Fibroblast of villous mesenchyme (primary cell): ENCODE data around the gene MAST4. TPM values are rescaled to one million over a fixed set of nuclear protein-coding genes. Genes with fewer than 3 reads are reported as not detected.

ENCODE experiments used
- DNase-seq: peaks from one replicate; pipeline ENCODE4 v3.0.0-alpha.2; 2010; ENCODE audit warnings: low read depth
- H3K4me3 ChIP-seq: 2 replicates; pipeline ENCODE4 v1.5.1; 2011; ENCODE audit warnings: low read depth, mild to moderate bottlenecking, low read length
- total RNA-seq: library from RNA; depleted of rRNA; stranded (reverse); fragments of >200 nt; gene quantifications from 2 replicates; pipeline ENCODE4 v1.2.3, GENCODE V29; 2012
- TF ChIP-seq, protein P1 (sequence below): IDR thresholded peaks from 2 replicates; pipeline ENCODE4 v1.5.1; 2012; ENCODE audit warnings: low read depth, mild to moderate bottlenecking, low read length; ENCODE audit not compliant: insufficient read depth

Gene MAST4
- total RNA-seq, 1 donor = 8.2 TPM

DNA sequence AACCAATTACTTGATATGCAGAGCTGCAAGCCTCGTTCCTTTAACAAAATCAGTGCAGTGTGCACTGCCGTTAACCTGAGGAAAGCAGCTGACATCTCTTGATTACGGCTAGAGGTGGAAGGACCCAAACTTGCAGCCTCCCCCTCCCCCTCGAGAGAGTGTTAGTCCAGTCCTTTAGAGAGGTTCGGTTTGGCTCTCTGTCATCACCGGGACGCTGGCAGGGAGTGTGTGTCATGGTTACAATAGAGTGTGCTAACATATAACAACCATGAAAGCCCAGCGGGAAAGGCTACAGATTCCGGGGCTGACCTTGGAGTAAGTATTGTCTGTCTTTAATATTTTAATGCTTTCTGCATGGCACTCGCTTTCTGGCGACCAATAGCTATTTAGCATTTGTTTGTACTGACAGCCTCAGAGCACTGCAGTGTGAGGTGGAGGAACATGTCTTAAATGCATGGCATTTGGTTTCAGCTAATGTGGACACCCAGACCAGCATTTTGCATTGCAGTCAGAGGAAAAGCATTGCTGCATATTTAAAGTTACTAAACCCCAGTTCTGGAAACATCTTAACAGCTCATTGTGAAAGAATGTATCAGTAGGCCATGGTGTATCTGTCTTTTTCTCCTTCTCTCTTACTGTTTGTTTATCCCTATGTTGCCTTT lies 362.9 kb downstream of the MAST4 start:
- DNase-seq = peak; percentile 77
- TF ChIP-seq, protein P1, sequence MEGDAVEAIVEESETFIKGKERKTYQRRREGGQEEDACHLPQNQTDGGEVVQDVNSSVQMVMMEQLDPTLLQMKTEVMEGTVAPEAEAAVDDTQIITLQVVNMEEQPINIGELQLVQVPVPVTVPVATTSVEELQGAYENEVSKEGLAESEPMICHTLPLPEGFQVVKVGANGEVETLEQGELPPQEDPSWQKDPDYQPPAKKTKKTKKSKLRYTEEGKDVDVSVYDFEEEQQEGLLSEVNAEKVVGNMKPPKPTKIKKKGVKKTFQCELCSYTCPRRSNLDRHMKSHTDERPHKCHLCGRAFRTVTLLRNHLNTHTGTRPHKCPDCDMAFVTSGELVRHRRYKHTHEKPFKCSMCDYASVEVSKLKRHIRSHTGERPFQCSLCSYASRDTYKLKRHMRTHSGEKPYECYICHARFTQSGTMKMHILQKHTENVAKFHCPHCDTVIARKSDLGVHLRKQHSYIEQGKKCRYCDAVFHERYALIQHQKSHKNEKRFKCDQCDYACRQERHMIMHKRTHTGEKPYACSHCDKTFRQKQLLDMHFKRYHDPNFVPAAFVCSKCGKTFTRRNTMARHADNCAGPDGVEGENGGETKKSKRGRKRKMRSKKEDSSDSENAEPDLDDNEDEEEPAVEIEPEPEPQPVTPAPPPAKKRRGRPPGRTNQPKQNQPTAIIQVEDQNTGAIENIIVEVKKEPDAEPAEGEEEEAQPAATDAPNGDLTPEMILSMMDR = no peak
- H3K4me3 ChIP-seq = peak overlapping the region; percentile 58

DNA sequence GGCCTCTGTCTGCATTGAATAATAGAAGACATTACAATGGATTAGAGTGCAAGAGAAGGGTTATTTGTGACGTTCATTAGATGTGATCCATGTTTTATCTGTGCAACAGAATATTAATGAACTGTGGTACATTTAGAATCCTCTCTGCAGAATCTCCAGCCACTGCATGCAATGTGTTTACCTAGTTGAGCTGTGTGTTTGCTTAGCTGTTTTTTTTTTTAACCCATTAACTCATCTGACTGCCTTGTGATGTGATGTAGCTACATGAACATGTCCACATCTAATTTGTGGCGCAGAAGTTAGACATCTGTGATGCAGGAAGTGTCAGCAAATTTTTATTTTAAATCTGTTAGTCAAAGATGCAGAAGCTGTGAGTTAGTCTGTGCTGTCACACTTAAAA lies 363.5 kb downstream of the MAST4 start:
- TF ChIP-seq, protein P1 = no peak
- DNase-seq = peak; percentile 40

DNA sequence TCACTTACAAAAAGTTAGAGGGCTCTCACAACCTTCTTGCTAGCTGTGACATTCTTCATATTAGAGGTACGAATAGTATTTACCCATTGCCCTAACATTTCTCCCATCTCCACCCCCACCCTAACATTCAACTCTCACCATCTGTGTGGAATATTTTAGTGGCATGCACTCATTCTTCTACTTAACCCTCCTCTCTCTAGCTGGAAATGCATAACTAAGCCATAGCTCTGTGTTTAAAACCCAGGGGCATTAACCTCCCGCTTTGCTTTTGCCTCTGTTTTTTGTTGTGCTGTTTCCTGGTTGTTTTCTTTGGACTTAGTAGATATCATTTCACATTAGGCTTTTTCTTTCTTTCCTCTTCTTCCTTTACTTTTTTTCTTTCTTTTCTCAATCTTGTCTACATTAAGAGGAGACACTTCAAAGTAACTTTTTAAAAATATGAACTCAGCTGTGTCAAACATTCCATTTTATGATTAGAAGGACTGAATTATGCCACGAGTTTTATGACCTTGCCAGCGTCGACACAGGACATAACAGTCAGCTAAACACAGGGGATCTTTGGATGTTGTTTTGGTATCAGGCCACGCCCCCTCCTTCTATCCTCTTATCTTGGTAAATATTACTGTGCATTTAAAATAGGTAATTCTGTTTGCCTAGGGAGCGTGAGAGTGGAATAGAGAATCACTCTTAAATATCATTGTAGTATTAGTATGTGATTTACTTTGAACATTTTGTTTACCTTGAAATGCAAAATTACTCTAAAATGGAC lies 364.4 kb downstream of the MAST4 start:
- peak; percentile 23 for DNase-seq
- peak overlapping the region; percentile 38 for H3K4me3 ChIP-seq
- TF ChIP-seq, protein P1 = no peak

More for the DNA sequence above, 363.5 kb downstream of the MAST4 start:
- peak overlapping the region; percentile 58 for H3K4me3 ChIP-seq

DNA sequence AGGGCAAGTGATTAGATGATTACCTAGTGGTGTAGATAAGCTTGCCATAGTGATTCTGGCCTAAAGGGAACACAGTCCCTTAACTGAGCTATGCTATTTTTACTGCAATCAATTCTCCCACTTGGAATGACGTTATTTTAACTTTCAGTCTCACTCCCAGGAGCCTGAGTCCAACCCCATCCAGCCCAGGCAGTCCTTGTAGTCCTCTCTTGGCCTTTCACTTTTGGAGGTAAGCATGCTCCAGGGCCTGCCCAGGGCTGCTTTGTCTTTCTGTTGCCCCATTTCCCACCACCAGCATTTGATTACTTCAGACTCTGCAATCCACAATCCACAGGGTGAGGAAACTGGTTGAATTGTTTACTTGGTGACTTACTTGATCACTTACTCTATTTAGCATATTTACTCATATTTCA lies 367.4 kb downstream of the MAST4 start:
- no peak overlapping the region for H3K4me3 ChIP-seq
- TF ChIP-seq, protein P1 = no peak
- DNase-seq = peak; percentile 42

DNA sequence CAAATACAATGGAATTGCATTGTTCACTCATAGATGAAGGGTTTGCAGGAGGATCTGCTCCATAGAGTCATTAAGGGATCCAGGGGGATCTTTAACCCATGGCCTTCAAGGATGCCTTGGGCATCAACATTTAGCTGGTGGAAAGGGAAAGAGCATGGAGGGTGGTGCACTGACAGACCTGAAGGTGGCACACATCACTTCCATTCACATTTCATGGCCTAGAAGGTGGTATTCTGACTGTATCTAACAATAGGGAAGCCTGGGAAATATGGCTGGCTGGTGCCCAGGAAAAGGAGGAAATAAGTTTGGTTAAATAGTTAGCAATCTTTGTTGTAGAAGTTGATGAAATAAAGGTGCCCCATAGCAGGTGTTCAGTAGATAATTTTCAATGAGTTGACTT lies 370.2 kb downstream of the MAST4 start:
- TF ChIP-seq, protein P1 = no peak
- no peak overlapping the region for H3K4me3 ChIP-seq
- DNase-seq = no peak

DNA sequence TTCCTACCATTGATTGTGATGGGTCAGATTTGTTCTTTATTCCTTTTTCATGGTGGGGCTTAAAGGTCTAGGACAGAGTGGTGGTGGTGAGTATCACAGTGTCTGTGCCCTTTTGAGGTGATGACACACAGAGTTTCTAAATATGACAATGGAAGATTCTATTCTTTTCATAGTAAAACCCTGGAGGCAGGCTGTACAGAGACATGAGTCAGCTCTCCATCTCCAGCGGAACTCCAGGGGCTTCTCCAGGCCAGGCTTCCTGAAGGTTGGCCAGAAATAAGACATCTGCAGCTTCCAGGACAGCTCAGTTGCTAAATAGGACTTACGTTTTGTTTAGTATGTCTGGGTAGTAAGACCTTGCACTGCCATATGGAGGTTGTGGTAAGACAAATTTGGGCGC lies 370.9 kb downstream of the MAST4 start:
- H3K4me3 ChIP-seq = no peak overlapping the region
- TF ChIP-seq, protein P1 = no peak
- DNase-seq = peak; percentile 40
